ENCODE results near the gene SIVA1. TPM values are rescaled to one million over a fixed set of nuclear protein-coding genes. Genes with fewer than 3 reads are reported as not detected.
A peak's percentile ranks its signal among the peaks of the same experiment; 100 is the strongest.

The SIVA1 gene
- total RNA-seq, 3 donors from 2014 or later (not counting 1 experiment from before 2014, with no cell fraction given), result 59.7 to 74.8 (median 59.8) TPM

DNA sequence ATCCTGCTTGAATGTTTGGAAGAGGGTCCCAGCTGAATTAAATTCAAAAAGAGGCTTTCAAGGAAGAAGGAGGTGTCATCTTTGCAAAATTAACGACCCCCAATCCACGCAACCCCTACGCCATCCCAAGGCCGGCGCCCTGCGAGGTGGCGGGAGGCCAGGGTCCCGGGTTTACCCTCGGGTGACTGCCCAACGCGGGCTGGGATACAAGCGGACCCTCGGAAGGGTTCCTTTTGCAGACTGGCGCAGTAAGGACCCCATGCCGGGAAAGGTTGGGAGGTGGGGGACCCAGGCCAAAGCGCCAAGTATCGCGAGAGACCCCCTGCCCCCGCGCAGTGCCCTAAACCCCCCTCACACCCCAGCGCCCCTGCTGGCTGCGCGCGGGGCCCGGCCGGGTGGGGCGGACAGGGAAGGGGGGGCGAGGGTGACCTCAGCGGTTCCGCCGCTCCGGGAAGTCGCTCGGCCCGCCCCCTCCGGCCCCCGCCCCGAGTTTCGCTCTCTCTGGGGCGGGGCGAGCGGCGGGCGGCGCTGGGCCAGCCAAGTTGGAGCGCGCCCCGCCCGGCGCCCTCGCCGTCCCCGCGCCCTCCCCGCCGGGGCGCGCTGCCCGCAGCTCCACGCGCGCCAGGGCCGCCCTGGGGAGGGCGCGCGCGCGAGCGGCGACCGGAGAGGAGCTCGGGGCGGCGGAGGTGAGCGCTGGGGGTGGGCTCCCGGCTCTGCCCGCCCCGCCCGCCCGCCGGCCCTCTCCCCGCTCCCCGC lies 47.2 kb downstream of the SIVA1 start:
- ATAC-seq (peak; percentile 76 to 88 (median 77)), DNase-seq (peak; percentile 73 to 91)
- intact Hi-C loops (cut with micrococcal nuclease), result no loop called here
- H3K27me3 Mint-ChIP-seq (ENCODE audit: low read depth in 2 of 2), result no peaks in the 10 kb centered on the region
- H3K36me3 Mint-ChIP-seq, result no peaks in the 10 kb centered on the region
- Histone ChIP-seq H3K27me3 (ENCODE audit: control insufficient read depth, insufficient read depth, low read length) (no peaks in the 10 kb centered on the region), H3K27ac (ENCODE audit: low read length) (peak overlapping the region; percentile 94), H3K4me3 (ENCODE audit: low read length) (peak overlapping the region; percentile 48), H3K9me3 (ENCODE audit: control insufficient read depth, insufficient read depth, low read length) (no peaks in the 10 kb centered on the region), H3K36me3 (ENCODE audit: control insufficient read depth, insufficient read depth, low read length) (no peaks in the 10 kb centered on the region), H3K4me1 (ENCODE audit: control insufficient read depth, insufficient read depth, low read length) (peaks cover 39% of the 10 kb centered on the region)
- peaks cover 0 to 41% of the 10 kb centered on the region in 2 donors for H3K4me1 Mint-ChIP-seq
- H3K9me3 Mint-ChIP-seq, result no peaks in the 10 kb centered on the region
- H3K27ac Mint-ChIP-seq, result peak overlapping the region; percentile 83 to 85
- H3K4me3 Mint-ChIP-seq, result peak overlapping the region; percentile 77
- 4% methylated on average over 81 of the region's 83 CpGs for WGBS (ENCODE audit: insufficient coverage)
- TF ChIP-seq, protein P1, sequence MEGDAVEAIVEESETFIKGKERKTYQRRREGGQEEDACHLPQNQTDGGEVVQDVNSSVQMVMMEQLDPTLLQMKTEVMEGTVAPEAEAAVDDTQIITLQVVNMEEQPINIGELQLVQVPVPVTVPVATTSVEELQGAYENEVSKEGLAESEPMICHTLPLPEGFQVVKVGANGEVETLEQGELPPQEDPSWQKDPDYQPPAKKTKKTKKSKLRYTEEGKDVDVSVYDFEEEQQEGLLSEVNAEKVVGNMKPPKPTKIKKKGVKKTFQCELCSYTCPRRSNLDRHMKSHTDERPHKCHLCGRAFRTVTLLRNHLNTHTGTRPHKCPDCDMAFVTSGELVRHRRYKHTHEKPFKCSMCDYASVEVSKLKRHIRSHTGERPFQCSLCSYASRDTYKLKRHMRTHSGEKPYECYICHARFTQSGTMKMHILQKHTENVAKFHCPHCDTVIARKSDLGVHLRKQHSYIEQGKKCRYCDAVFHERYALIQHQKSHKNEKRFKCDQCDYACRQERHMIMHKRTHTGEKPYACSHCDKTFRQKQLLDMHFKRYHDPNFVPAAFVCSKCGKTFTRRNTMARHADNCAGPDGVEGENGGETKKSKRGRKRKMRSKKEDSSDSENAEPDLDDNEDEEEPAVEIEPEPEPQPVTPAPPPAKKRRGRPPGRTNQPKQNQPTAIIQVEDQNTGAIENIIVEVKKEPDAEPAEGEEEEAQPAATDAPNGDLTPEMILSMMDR (IDR thresholded peaks at IDR 0.05), result peak; percentile 39

DNA sequence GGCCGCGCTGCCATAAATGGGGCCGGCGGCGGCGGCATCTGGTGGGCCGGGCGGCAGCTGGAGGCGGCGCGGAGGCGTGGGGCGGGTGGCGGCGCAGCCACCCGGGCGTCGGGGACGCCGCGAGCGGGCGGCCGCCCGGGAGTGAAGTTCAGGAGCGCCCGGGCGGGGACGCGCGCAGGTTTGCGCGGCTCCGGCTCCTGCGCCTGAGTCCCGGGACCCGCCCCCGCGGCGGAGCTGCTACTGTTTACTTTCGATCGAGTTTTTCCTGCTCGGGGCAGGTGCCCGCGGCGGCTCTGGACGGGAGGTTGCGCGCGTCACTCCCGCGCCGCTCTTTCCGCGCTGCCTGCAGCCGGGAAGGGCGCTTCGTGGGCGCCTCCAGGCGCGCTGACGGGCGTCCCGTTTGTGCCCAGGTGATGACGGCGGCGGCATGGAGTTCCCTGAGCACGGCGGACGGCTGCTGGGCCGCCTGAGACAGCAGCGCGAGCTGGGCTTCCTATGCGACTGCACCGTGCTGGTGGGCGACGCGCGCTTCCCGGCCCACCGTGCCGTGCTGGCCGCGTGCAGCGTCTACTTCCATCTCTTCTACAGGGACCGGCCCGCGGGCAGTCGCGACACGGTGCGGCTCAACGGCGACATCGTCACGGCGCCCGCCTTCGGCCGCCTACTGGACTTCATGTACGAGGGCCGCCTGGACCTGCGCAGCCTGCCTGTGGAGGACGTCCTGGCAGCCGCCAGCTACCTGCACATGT lies 48.0 kb downstream of the SIVA1 start, which contains the start of gene ZBTB42:
TSS of gene ZBTB42 (plus strand) at position 331 of the 749 bp plus-strand sequence. CDS start at position 428, 97 bp downstream.
- H3K4me3 ChIP-seq (ENCODE audit: low read length), result peak within 1 kb of the TSS; percentile 48
- under 1% methylated on average over 105 of the region's 105 CpGs for WGBS (ENCODE audit: insufficient coverage)
- no peaks in the 10 kb centered on the region for H3K9me3 ChIP-seq (ENCODE audit: control insufficient read depth, insufficient read depth, low read length)
- Mint-ChIP-seq H3K36me3 (no peaks in the 10 kb centered on the region), H3K4me1 (peaks cover 0 to 39% of the 10 kb centered on the region in 2 donors), H3K27ac (peak within 1 kb of the TSS; percentile 83 to 85), H3K27me3 (ENCODE audit: low read depth in 2 of 2) (no peaks in the 10 kb centered on the region), H3K4me3 (peak within 1 kb of the TSS; percentile 91), H3K9me3 (no peaks in the 10 kb centered on the region)
- ATAC-seq, result peak; percentile 7 to 53 (median 45)
- no peaks in the 10 kb centered on the region for H3K27me3 ChIP-seq (ENCODE audit: control insufficient read depth, insufficient read depth, low read length)
- peak within 1 kb of the TSS; percentile 94 for H3K27ac ChIP-seq (ENCODE audit: low read length)
- peaks cover 36% of the 10 kb centered on the region for H3K4me1 ChIP-seq (ENCODE audit: control insufficient read depth, insufficient read depth, low read length)
- TF ChIP-seq, protein P1 (IDR thresholded peaks at IDR 0.05), result no peak
- H3K36me3 ChIP-seq (ENCODE audit: control insufficient read depth, insufficient read depth, low read length), result no peaks in the 10 kb centered on the region
- DNase-seq, result peak; percentile 50 to 88
- intact Hi-C loops (cut with micrococcal nuclease), result no loop called here

DNA sequence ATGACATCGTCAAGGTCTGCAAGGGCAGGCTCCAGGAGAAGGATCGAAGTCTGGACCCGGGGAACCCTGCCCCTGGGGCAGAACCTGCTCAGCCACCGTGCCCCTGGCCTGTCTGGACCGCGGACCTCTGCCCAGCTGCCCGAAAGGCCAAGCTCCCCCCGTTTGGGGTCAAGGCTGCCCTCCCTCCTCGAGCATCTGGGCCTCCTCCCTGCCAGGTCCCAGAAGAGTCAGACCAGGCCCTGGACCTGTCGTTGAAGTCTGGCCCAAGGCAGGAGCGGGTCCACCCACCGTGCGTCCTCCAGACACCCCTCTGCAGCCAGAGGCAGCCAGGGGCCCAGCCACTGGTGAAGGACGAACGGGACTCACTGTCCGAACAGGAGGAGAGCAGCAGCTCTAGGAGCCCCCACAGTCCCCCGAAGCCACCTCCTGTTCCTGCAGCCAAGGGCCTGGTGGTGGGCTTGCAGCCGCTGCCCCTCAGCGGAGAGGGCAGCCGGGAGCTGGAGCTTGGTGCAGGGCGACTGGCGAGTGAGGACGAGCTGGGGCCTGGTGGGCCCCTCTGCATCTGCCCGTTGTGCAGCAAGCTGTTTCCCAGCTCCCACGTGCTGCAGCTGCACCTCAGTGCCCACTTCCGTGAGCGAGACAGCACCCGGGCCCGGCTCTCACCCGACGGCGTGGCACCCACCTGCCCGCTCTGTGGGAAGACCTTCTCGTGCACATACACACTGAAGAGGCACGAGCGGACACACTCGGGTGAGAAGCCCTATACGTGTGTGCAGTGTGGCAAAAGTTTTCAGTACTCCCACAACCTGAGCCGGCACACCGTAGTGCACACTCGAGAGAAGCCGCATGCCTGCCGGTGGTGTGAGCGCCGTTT lies 48.8 kb downstream of the SIVA1 start:
- H3K9me3 ChIP-seq (ENCODE audit: control insufficient read depth, insufficient read depth, low read length), result no peaks in the 10 kb centered on the region
- Mint-ChIP-seq H3K9me3 (no peaks in the 10 kb centered on the region), H3K4me1 (peaks cover 0 to 41% of the 10 kb centered on the region in 2 donors), H3K4me3 (peak overlapping the region; percentile 91), H3K27ac (peak overlapping the region; percentile 73 to 84), H3K27me3 (ENCODE audit: low read depth in 2 of 2) (no peaks in the 10 kb centered on the region), H3K36me3 (no peaks in the 10 kb centered on the region)
- no peaks in the 10 kb centered on the region for H3K27me3 ChIP-seq (ENCODE audit: control insufficient read depth, insufficient read depth, low read length)
- H3K4me1 ChIP-seq (ENCODE audit: control insufficient read depth, insufficient read depth, low read length), result peaks cover 31% of the 10 kb centered on the region
- peak overlapping the region; percentile 40 for H3K4me3 ChIP-seq (ENCODE audit: low read length)
- H3K36me3 ChIP-seq (ENCODE audit: control insufficient read depth, insufficient read depth, low read length), result no peaks in the 10 kb centered on the region
- intact Hi-C loops (cut with micrococcal nuclease), result no loop called here
- DNase-seq, result no peak
- no peak for ATAC-seq
- 82% methylated on average over 45 of the region's 45 CpGs for WGBS (ENCODE audit: insufficient coverage)
- TF ChIP-seq, protein P1 (IDR thresholded peaks at IDR 0.05), result no peak
- H3K27ac ChIP-seq (ENCODE audit: low read length), result peak overlapping the region; percentile 35
